Esophagus muscularis mucosa (tissue), 4 donors: Measurements from ENCODE around the gene MOB3B. TPM values are rescaled to one million over a fixed set of nuclear protein-coding genes. Genes with fewer than 3 reads are reported as not detected.

Experiments
- DNase-seq: peaks from one replicate; pipeline ENCODE4 v3.0.0-alpha.2; 2017; ENCODE audit errors: extremely low spot score
- H3K27ac ChIP-seq, 4 donors: fragments of 200-600 bp; sonication (generic); replicated peaks in 1 of 4; 1 replicate in 3 of 4; 2 replicates in 1 of 4; pipeline ENCODE4 v1.5.1; 2016 to 2019; ENCODE audit warnings: mild to moderate bottlenecking in 1 of 4
- H3K27me3 ChIP-seq, 4 donors: fragments of 200-600 bp; sonication (generic); one replicate each; pipeline versions ENCODE4 v1.5.1 to v1.6.0; 2016 to 2019
- H3K36me3 ChIP-seq, 4 donors: fragments of 200-600 bp; sonication (generic); one replicate each; pipeline ENCODE4 v1.5.1; 2016 to 2019
- H3K4me1 ChIP-seq, 4 donors: fragments of 200-600 bp; sonication (generic); one replicate each; pipeline ENCODE4 v1.5.1; 2016 to 2019
- H3K4me3 ChIP-seq, 4 donors: fragments of 200-600 bp; sonication (generic); 1 replicate in 2 of 4; 2 replicates in 2 of 4; pipeline ENCODE4 v1.5.1; 2016 to 2019; ENCODE audit warnings: mild to moderate bottlenecking in 4 of 4, moderate library complexity in 1 of 4
- H3K9me3 ChIP-seq, 4 donors: fragments of 200-600 bp; sonication (generic); 1 replicate in 3 of 4; 2 replicates in 1 of 4; pipeline ENCODE4 v1.5.1; 2016 to 2019
- EP300 ChIP-seq: sonication (generic); formaldehyde crosslinking; IDR thresholded peaks from one replicate; pipeline ENCODE4 v1.6.1; 2017; ENCODE audit warnings: antibody characterized with exemption
- POLR2A ChIP-seq: fragments of 450-650 bp; IDR thresholded peaks from one replicate; pipeline ENCODE4 v1.6.1; 2017; ENCODE audit warnings: antibody characterized with exemption, moderate library complexity, mild to moderate bottlenecking, low read depth
- POLR2AphosphoS5 ChIP-seq, 2 donors: sonication (generic); formaldehyde crosslinking; IDR thresholded peaks; one replicate each; pipeline ENCODE4 v1.6.1; 2017; ENCODE audit warnings: antibody characterized with exemption in 2 of 2
- WGBS: methylation state at CpG from one replicate; pipeline ENCODE4 v1.1.5; 2018; 5-methylcytosine and 5-hydroxymethylcytosine counted together
- intact Hi-C: fragments of 100-400 bp; cut with DNase I; formaldehyde crosslinking; loops from one replicate; pipeline ENCODE4 v1.15.1; 2023
- total RNA-seq, 4 donors: library from RNA; depleted of rRNA; stranded (reverse); fragments of >200 nt; gene quantifications; one replicate each; pipeline versions ENCODE4 v1.1.0 to v1.2.1, GENCODE V29; 2016
- TF ChIP-seq, protein P1 (sequence below), 3 experiments: fragments of 200-600 bp in 2 of 3; fragments of 450-650 bp in 1 of 3; sonication (generic) in 2 of 3; IDR thresholded peaks; one replicate each; pipeline ENCODE4 v1.5.1; 2017 to 2019; ENCODE audit warnings: antibody characterized with exemption in 3 of 3, mild to moderate bottlenecking in 2 of 3, moderate library complexity in 1 of 3

MOB3B gene
- total RNA-seq, 4 donors from 2014 or later, result 7.6 to 11.6 (median 9.5) TPM

DNA sequence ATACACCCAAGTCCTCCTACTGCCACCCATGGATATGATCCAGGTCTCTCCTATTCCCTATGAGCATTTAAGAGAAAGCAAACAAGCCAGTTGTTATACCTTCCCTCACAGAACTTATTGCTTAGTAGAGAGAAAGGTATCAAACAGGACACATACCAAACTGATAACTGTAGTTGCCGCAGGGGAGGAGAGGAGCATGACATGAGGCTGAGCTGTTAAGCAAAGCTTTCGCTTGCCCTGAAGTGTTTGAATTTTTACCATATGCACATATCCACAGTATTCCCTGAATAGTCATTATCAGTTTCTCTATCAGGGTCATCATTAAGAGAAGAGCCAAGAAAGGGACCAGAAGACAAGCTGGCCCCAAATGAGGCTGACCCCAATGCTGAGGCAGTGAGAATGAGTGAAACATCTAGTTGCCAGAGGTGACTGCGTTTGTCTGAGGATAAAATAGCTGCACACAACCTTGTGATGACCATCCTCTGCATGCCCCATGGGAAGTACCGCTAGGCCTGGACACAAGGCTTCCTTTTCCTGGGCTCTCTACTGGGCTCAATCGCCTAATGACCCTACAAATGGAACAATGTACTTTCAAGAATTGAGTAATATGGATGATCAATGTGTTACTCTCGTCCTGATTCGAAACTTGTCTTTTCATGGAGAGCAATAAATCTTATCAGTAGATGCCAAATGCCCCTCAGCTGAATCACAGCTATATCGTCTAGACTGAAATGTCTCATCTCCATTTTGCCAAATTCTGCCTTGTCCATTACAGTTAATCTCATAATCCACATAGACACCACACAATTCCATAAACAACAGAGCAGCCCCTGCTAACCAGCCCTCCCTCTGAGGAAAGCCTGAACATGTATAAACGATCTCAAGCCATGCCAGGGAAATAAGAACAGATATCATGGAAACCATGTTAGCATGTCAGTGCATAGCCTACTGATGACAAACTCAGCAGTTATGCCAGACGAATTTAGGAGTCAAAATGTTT, 9.8 kb downstream of the MOB3B start:
- TF ChIP-seq POLR2A (no peak), POLR2AphosphoS5 (IDR thresholded peaks at IDR 0.05) (no peak), EP300 (no peak)
- TF ChIP-seq, protein P1, sequence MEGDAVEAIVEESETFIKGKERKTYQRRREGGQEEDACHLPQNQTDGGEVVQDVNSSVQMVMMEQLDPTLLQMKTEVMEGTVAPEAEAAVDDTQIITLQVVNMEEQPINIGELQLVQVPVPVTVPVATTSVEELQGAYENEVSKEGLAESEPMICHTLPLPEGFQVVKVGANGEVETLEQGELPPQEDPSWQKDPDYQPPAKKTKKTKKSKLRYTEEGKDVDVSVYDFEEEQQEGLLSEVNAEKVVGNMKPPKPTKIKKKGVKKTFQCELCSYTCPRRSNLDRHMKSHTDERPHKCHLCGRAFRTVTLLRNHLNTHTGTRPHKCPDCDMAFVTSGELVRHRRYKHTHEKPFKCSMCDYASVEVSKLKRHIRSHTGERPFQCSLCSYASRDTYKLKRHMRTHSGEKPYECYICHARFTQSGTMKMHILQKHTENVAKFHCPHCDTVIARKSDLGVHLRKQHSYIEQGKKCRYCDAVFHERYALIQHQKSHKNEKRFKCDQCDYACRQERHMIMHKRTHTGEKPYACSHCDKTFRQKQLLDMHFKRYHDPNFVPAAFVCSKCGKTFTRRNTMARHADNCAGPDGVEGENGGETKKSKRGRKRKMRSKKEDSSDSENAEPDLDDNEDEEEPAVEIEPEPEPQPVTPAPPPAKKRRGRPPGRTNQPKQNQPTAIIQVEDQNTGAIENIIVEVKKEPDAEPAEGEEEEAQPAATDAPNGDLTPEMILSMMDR (IDR thresholded peaks at IDR 0.05), result no peak
- H3K4me1 ChIP-seq, result peaks cover 0 to 5% (median 2%) of the 10 kb centered on the region in 4 donors
- H3K9me3 ChIP-seq, result no peaks in the 10 kb centered on the region
- WGBS, result 91% methylated on average over 10 of the region's 10 CpGs
- H3K36me3 ChIP-seq, result no peaks in the 10 kb centered on the region
- H3K27ac ChIP-seq, result no peak overlapping the region
- intact Hi-C loops, result loop anchor here (10.0 kb wide), 2 partner anchors 45 to 105 kb away; no protein-coding TSS in a partner anchor
- H3K4me3 ChIP-seq, result no peak overlapping the region
- peak; percentile 37 for DNase-seq
- H3K27me3 ChIP-seq, result no peaks in the 10 kb centered on the region

DNA sequence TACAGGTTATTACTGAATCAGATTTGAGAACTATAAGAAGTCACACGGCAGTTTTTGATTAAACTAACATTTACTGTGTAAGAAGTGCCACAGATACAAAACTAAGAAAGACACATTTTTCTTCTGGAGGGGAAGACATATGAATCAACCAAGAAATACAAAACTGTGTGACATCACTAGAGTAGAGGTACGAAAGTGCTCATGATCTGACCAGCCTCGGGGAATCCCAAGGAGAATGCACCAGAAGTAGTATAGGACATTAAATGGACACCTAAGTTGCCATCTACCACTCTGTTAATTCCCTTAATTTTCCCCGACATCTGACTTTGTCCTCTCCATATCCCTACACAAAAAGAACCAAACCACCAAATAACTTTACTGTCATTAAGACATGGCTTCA, 10.8 kb downstream of the MOB3B start:
- no peak overlapping the region for H3K27ac ChIP-seq
- H3K4me1 ChIP-seq, result peaks cover 0 to 10% (median 7%) of the 10 kb centered on the region in 4 donors
- intact Hi-C loops, result loop anchor here (10.0 kb wide), 1 partner anchor 104 kb away; no protein-coding TSS in a partner anchor
- TF ChIP-seq POLR2A (no peak), POLR2AphosphoS5 (IDR thresholded peaks at IDR 0.05) (no peak), EP300 (no peak)
- TF ChIP-seq, protein P1 (IDR thresholded peaks at IDR 0.05), result no peak
- H3K27me3 ChIP-seq, result no peaks in the 10 kb centered on the region
- no peaks in the 10 kb centered on the region for H3K36me3 ChIP-seq
- no peak for DNase-seq
- no peaks in the 10 kb centered on the region for H3K9me3 ChIP-seq
- H3K4me3 ChIP-seq, result no peak overlapping the region
- WGBS, result 97% methylated on average over 4 of the region's 4 CpGs

DNA sequence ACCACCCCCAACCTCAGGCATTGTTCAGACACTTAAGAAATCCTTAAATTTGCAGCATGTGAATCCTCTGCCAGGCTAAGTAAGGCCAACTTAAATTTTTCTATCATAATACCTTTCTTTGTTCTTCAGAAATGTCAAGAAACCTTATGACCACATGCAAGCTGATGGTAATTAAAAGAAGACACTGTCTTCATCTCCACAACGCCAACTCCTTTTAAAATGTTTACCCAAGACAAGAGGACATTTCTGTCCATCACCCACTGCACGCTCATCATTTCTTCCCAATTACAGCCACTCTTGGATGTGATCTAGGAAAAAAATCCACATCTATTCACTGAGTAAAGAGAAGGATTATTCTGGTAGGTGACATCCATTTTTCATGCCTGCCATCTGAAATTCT, 11.6 kb downstream of the MOB3B start:
- Histone ChIP-seq H3K4me3 (no peak overlapping the region), H3K4me1 (peaks cover 0 to 10% (median 7%) of the 10 kb centered on the region in 4 donors), H3K27me3 (no peaks in the 10 kb centered on the region), H3K9me3 (no peaks in the 10 kb centered on the region), H3K27ac (no peak overlapping the region), H3K36me3 (no peaks in the 10 kb centered on the region)
- TF ChIP-seq POLR2AphosphoS5 (IDR thresholded peaks at IDR 0.05) (no peak), POLR2A (no peak), EP300 (no peak)
- TF ChIP-seq, protein P1 (IDR thresholded peaks at IDR 0.05), result no peak
- DNase-seq, result no peak
- intact Hi-C loops, result loop anchor here (10.0 kb wide), 1 partner anchor 103 kb away; no protein-coding TSS in a partner anchor
- 92% methylated on average over 2 of the region's 2 CpGs for WGBS

DNA sequence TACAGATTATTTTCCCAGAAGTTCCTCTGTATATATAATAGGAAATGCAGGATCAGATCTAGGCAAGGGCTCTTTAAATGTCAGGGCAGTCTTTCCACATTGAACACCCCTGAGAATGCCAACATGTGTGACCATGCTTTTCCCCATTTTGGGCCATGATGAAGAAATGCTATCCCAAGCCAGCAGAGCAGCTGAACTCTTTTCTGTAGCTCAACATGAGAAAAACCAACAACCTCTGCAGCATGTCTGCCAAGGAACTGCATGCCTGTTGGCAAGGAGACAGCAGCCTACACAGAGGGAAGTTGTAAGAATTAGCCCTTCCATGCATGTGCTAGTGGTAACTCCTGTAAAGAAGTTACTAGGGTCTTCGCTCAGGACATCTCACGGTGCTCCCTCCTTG, 15.1 kb downstream of the MOB3B start:
- H3K4me1 ChIP-seq, result peaks cover 0 to 10% (median 7%) of the 10 kb centered on the region in 4 donors
- DNase-seq, result no peak
- TF ChIP-seq POLR2A (no peak), POLR2AphosphoS5 (IDR thresholded peaks at IDR 0.05) (no peak), EP300 (no peak)
- TF ChIP-seq, protein P1 (IDR thresholded peaks at IDR 0.05), result no peak
- no peak overlapping the region for H3K27ac ChIP-seq
- H3K36me3 ChIP-seq, result no peaks in the 10 kb centered on the region
- no peaks in the 10 kb centered on the region for H3K9me3 ChIP-seq
- no peaks in the 10 kb centered on the region for H3K27me3 ChIP-seq
- no peak overlapping the region for H3K4me3 ChIP-seq
- intact Hi-C loops, result loop anchor here (10.0 kb wide), 1 partner anchor 100 kb away; no protein-coding TSS in a partner anchor
- WGBS, result 100% methylated on average over 2 of the region's 2 CpGs
